Retinal pigment epithelial cell (primary cell): ENCODE data around the gene TCF12.

ENCODE experiments used
- DNase-seq: peaks from one replicate; pipeline ENCODE4 v3.0.0-alpha.2; 2010; ENCODE audit warnings: low read depth
- H3K4me3 ChIP-seq: 2 replicates; pipeline ENCODE4 v1.5.1; 2011; ENCODE audit warnings: mild to moderate bottlenecking, low read length, control low read depth, moderate library complexity
- TF ChIP-seq, protein P1 (sequence below): conservative IDR thresholded peaks from 2 replicates; pipeline ENCODE4 v1.5.1; 2011; ENCODE audit warnings: low read depth, low read length, control low read depth, inconsistent platforms

Gene TCF12

DNA sequence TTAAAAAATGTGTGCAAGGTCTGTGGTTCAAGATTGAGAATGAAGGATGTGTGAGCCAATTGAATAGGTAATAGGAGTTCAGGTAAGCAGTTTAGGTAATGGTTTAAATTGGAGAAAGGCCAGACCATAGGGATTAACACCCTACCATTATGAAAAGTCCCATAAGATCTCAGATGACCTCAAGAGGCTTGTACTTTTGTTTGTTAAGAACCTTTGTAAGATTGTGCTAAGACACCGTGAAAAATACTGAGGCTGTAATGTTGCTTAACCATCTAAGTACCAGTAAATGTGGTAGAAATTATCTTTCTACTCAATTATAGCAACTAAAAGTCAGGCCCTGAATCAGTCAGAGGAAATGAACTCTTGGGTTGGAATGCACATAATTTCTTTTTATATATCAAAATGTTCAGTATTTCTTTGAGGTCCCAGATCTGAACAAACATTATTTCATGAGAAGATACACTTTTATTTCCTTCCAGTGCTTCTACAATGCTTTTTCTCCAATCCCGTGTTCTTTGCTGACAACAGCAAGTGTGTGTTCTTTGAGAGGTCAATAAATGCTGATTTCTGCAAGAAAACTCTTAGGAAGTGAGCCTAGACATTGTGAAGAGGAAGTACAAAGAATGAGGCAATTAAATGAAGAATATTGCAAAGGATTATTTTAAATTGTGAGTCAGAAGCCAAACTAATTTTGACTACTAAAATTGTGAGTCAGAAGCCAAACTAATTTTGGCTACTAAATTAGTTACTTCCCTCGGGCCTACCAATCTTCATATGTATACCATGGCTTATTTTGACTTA, 66.4 kb downstream of the TCF12 start:
- no peak for DNase-seq
- TF ChIP-seq, protein P1, sequence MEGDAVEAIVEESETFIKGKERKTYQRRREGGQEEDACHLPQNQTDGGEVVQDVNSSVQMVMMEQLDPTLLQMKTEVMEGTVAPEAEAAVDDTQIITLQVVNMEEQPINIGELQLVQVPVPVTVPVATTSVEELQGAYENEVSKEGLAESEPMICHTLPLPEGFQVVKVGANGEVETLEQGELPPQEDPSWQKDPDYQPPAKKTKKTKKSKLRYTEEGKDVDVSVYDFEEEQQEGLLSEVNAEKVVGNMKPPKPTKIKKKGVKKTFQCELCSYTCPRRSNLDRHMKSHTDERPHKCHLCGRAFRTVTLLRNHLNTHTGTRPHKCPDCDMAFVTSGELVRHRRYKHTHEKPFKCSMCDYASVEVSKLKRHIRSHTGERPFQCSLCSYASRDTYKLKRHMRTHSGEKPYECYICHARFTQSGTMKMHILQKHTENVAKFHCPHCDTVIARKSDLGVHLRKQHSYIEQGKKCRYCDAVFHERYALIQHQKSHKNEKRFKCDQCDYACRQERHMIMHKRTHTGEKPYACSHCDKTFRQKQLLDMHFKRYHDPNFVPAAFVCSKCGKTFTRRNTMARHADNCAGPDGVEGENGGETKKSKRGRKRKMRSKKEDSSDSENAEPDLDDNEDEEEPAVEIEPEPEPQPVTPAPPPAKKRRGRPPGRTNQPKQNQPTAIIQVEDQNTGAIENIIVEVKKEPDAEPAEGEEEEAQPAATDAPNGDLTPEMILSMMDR, result no peak
- H3K4me3 ChIP-seq, result no peak overlapping the region

DNA sequence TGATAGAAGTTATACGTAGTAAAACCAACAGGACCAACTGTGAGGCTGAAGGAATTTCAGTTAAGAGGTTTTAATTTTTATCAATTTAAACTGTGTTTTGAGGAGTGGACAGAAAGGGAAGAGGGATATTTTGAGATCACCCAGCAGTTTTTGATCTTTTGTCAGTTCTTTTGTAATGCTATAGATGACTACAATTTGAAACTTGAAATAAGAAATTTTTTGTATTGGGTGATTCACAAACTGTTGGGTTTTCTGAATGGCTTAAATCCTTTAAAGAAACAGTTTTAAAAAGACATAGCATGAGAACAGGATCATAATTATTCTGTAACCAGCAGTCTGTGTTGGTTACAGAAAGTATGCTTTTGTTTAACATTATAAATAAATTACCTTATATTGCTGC, 67.4 kb downstream of the TCF12 start:
- no peak overlapping the region for H3K4me3 ChIP-seq
- no peak for DNase-seq
- TF ChIP-seq, protein P1, result no peak

DNA sequence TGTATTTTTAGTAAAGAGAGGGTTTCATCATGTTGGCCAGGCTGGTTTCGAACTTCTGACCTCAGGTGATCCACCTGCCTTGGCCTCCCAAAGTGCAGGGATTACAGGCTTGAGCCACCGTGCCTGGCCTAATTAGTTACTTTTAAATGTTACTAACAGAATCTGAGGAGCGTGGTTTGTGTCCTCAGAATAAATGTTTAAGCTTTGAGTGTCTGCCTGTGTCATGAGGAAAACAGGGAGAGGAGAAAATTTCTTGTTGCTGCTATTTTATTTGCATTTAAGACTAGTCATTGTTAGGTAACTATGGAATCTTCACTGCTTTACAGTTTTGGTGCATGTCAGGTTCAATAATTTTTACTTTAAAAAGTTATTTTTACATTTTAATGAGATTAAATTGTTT, 68.8 kb downstream of the TCF12 start:
- DNase-seq, result no peak
- TF ChIP-seq, protein P1, result no peak
- H3K4me3 ChIP-seq, result no peak overlapping the region

DNA sequence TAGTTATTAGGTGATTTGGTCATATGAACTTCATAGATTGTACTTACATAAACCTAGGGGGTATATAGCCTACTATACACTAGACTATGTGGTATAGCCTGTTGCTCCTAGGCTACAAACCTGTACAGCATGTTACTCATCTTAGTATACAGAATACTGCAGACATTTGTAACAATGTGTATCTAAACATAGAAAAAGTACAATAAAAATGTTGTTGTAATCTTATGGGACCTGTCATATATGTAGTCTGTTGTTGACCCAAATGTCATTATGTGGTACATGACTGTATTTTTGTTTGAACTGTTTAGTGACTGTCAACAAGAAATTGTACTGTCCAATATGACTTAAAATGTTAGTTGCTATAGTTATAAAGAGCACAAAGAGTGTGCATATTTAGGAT, 69.8 kb downstream of the TCF12 start:
- no peak overlapping the region for H3K4me3 ChIP-seq
- no peak for DNase-seq
- TF ChIP-seq, protein P1, result no peak

DNA sequence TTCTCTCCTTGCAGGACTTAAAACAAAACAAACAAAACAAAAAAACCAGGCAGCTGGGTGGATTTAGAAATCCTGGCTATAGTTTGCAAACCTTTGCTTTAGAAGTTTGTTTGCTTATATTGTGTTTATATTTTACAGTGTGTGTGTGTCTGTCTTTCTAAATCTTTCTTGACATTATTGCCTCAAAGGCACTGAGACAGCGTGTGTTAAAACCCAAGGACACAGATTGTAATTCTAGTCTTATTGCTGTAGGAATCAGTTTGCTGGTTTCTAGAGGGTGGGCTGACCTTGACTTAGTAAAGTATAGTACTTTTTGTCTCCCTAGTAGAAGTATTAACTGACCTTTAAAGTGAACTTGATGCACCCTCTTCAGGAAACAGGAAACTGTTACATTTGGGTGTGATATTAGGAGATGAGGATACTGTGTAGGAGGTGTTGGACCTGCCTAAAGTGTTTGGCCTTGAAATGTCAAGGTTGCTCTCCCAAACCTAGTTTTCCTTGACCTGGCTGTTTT, 71.0 kb downstream of the TCF12 start:
- DNase-seq, result no peak
- H3K4me3 ChIP-seq, result no peak overlapping the region
- TF ChIP-seq, protein P1, result no peak

DNA sequence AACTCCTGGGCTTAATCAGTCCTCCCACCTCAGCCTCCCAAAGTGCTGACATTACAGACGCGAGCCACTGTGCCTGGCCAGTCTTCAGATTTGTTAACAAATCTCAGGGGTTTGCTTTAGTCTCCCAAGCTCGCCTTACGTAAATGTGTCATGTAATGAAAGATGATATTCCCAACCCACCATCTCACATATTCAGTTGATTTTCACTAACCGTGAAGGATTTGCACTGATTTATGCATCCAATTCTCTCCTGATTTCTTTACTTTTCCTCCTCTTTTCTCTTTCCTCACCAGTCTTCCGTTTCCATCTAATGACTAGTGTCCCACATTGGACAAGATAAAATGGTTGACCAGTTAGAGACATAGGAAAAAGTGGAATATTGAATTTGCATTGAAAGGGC, 72.6 kb downstream of the TCF12 start:
- H3K4me3 ChIP-seq, result no peak overlapping the region
- no peak for DNase-seq
- TF ChIP-seq, protein P1, result no peak

DNA sequence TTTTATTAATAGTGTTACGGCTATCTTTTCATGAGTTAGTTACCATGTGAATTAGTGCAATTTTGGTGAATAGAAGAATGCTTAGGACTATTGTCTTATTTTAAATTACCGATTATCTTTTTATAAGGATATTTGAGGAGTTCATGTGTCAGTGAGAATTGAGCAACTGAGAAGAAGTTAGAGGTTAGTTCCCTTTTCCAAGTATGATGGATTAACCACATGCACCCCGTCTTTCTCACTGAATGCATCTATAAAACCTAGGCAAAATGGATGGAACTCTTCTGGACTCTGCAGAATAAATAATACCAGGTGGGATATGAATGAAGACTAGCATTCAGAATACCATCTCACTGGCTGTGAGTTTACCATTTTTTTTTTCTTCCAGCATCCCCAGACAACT, 74.3 kb downstream of the TCF12 start:
- DNase-seq, result no peak
- TF ChIP-seq, protein P1, result no peak
- H3K4me3 ChIP-seq, result no peak overlapping the region
